Activated CD4-positive, alpha-beta T cell treated with anti-CD3 and anti-CD28 coated beads, Interleukin-2, amount 50 U/mL, for 16 hours (primary cell): ENCODE data around the gene EMILIN3.

ENCODE experiments used
- DNase-seq: peaks from one replicate; pipeline ENCODE4 v3.0.0-alpha.2; 2020

Gene EMILIN3

GRCh38 chr20:41391587-41392001 lies 25.0 kb upstream of the EMILIN3 start:
- no peak for DNase-seq

GRCh38 chr20:41390889-41391288 lies 24.3 kb upstream of the EMILIN3 start:
- no peak for DNase-seq

- DNase-seq = no peak
Measured at GRCh38 chr20:41387444-41387851, 20.8 kb upstream of the EMILIN3 start.

GRCh38 chr20:41386502-41387427 lies 20.1 kb upstream of the EMILIN3 start:
- DNase-seq = no peak

- DNase-seq = no peak
Measured at GRCh38 chr20:41382791-41383305, 16.2 kb upstream of the EMILIN3 start.

GRCh38 chr20:41380551-41381193 lies 14.1 kb upstream of the EMILIN3 start:
- no peak for DNase-seq

GRCh38 chr20:41379551-41379950 lies 12.9 kb upstream of the EMILIN3 start:
- DNase-seq = no peak

GRCh38 chr20:41377275-41377674 lies 10.7 kb upstream of the EMILIN3 start:
- DNase-seq = no peak

- no peak for DNase-seq
Measured at GRCh38 chr20:41376349-41376748, 9.7 kb upstream of the EMILIN3 start.

- no peak for DNase-seq
Measured at GRCh38 chr20:41375846-41376245, 9.2 kb upstream of the EMILIN3 start.

- no peak for DNase-seq
Measured at GRCh38 chr20:41373931-41374920, 7.6 kb upstream of the EMILIN3 start.

- no peak for DNase-seq
Measured at GRCh38 chr20:41373251-41373783, 6.7 kb upstream of the EMILIN3 start.

- DNase-seq = no peak
Measured at GRCh38 chr20:41371371-41371770, 4.8 kb upstream of the EMILIN3 start.

- no peak for DNase-seq
Measured at GRCh38 chr20:41370176-41370575, 3.6 kb upstream of the EMILIN3 start.

- DNase-seq = no peak
Measured at GRCh38 chr20:41369673-41370072, 3.1 kb upstream of the EMILIN3 start.

- no peak for DNase-seq
Measured at GRCh38 chr20:41367956-41368355, 1.3 kb upstream of the EMILIN3 start.

- DNase-seq = no peak
Measured at GRCh38 chr20:41367393-41367695, 726 bp upstream of the EMILIN3 start.

- no peak for DNase-seq
Measured at GRCh38 chr20:41365777-41366545, 657 bp downstream of the EMILIN3 start.

- DNase-seq = no peak
Measured at GRCh38 chr20:41364967-41365765, 1.5 kb downstream of the EMILIN3 start.

GRCh38 chr20:41364236-41364855 lies 2.3 kb downstream of the EMILIN3 start:
- no peak for DNase-seq

- DNase-seq = no peak
Measured at GRCh38 chr20:41363601-41364000, 3.0 kb downstream of the EMILIN3 start.
